Neural progenitor cell (in vitro differentiated cells): ENCODE measurements around the gene CD164. TPM values are rescaled to one million over a fixed set of nuclear protein-coding genes. Genes with fewer than 3 reads are reported as not detected.

Experiments used
- DNase-seq: peaks from one replicate; pipeline ENCODE4 v3.0.0-alpha.2; 2016; ENCODE audit warnings: low spot score
- H2AFZ ChIP-seq: fragments of 200-600 bp; sonication (generic); replicated peaks from 2 replicates; pipeline ENCODE4 v1.6.1; 2016; ENCODE audit warnings: antibody characterized with exemption
- H3F3A ChIP-seq: fragments of 200-600 bp; sonication (generic); 2 replicates; pipeline ENCODE4 v1.6.1; 2016; ENCODE audit warnings: antibody characterized with exemption, low read depth
- H3K27ac ChIP-seq: fragments of 200-600 bp; sonication (generic); 2 replicates; pipeline ENCODE4 v1.5.1; 2016; ENCODE audit warnings: mild to moderate bottlenecking
- H3K27me3 ChIP-seq: fragments of 200-600 bp; sonication (generic); 2 replicates; pipeline ENCODE4 v1.6.1; 2016; ENCODE audit warnings: mild to moderate bottlenecking, moderate library complexity
- H3K36me3 ChIP-seq: fragments of 200-600 bp; sonication (generic); 2 replicates; pipeline ENCODE4 v1.5.1; 2016
- H3K4me1 ChIP-seq: fragments of 200-600 bp; sonication (generic); 2 replicates; pipeline ENCODE4 v1.6.1; 2016; ENCODE audit warnings: mixed run types
- H3K4me2 ChIP-seq: fragments of 200-600 bp; sonication (generic); 2 replicates; pipeline ENCODE4 v1.6.1; 2016
- H3K4me3 ChIP-seq: fragments of 200-600 bp; sonication (generic); 2 replicates; pipeline ENCODE4 v1.5.1; 2016
- H3K79me2 ChIP-seq: fragments of 200-600 bp; sonication (generic); 2 replicates; pipeline ENCODE4 v1.6.1; 2016; ENCODE audit warnings: low read depth
- H3K9ac ChIP-seq: fragments of 200-600 bp; sonication (generic); 2 replicates; pipeline ENCODE4 v1.6.1; 2016
- H3K9me3 ChIP-seq: fragments of 200-600 bp; sonication (generic); 2 replicates; pipeline ENCODE4 v1.5.1; 2016; ENCODE audit warnings: low read depth
- H4K20me1 ChIP-seq: fragments of 200-600 bp; sonication (generic); 2 replicates; pipeline ENCODE4 v1.6.1; 2016; ENCODE audit warnings: low read depth
- H3K27ac Mint-ChIP-seq: 3 replicates; pipeline ENCODE4 v1.8.0; 2021; ENCODE audit warnings: mixed read lengths
- H3K27me3 Mint-ChIP-seq: 2 replicates; pipeline ENCODE4 v1.8.0; 2022; ENCODE audit warnings: low read depth, mild to moderate bottlenecking, inconsistent platforms, moderate library complexity, mixed read lengths; ENCODE audit not compliant: insufficient read depth
- H3K36me3 Mint-ChIP-seq: 3 replicates; pipeline ENCODE4 v1.8.0; 2021; ENCODE audit warnings: mixed read lengths
- H3K4me1 Mint-ChIP-seq: 3 replicates; pipeline ENCODE4 v1.8.0; 2021; ENCODE audit warnings: mixed read lengths
- H3K4me3 Mint-ChIP-seq: 3 replicates; pipeline ENCODE4 v1.8.0; 2021; ENCODE audit warnings: mild to moderate bottlenecking, moderate library complexity, mixed read lengths
- H3K9me3 Mint-ChIP-seq: 3 replicates; pipeline ENCODE4 v1.8.0; 2020; ENCODE audit warnings: mixed read lengths
- CTCF ChIP-seq: fragments of 200-600 bp; sonication (generic); IDR thresholded peaks from 2 replicates; pipeline ENCODE4 v1.5.1; 2017; ENCODE audit warnings: antibody characterized with exemption, mild to moderate bottlenecking
- EZH2 ChIP-seq: fragments of 200-600 bp; sonication (generic); IDR thresholded peaks from 2 replicates; pipeline ENCODE4 v1.6.1; 2017; ENCODE audit warnings: antibody characterized with exemption, mild to moderate bottlenecking, moderate library complexity
- EZH2phosphoT487 ChIP-seq: fragments of 200-600 bp; sonication (generic); IDR thresholded peaks from 2 replicates; pipeline ENCODE4 v1.6.1; 2017; ENCODE audit warnings: antibody characterized with exemption
- total RNA-seq: library from RNA; depleted of rRNA; stranded (reverse); fragments of >200 nt; gene quantifications from 2 replicates; pipeline ENCODE4 v1.2.3, GENCODE V29; 2015; ENCODE audit warnings: low replicate concordance

The CD164 gene
- total RNA-seq, 1 donor from 2014 or later = 197 TPM

- no peak overlapping the region for H3K4me3 Mint-ChIP-seq
- Histone ChIP-seq H3K9ac (no peak overlapping the region), H3K9me3 (no peaks in the 10 kb centered on the region), H3K4me1 (no peaks in the 10 kb centered on the region), H3K4me2 (no peak overlapping the region), H3K27ac (no peak overlapping the region), H3K36me3 (no peaks in the 10 kb centered on the region), H3F3A (no peaks in the 10 kb centered on the region), H3K79me2 (no peaks in the 10 kb centered on the region), H2AFZ (no peak overlapping the region), H3K27me3 (no peaks in the 10 kb centered on the region), H4K20me1 (no peaks in the 10 kb centered on the region), H3K4me3 (no peak overlapping the region)
- no peak for DNase-seq
- peaks cover 15% of the 10 kb centered on the region for H3K36me3 Mint-ChIP-seq
- H3K27ac Mint-ChIP-seq = no peak overlapping the region
- peaks cover 5% of the 10 kb centered on the region for H3K9me3 Mint-ChIP-seq
- no peaks in the 10 kb centered on the region for H3K4me1 Mint-ChIP-seq
- TF ChIP-seq CTCF = no peak
- no peak for TF ChIP-seq EZH2
- no peak for TF ChIP-seq EZH2phosphoT487
- H3K27me3 Mint-ChIP-seq = peaks cover 6% of the 10 kb centered on the region
Measured at GRCh38 chr6:109411034-109411433, 28.8 kb upstream of the CD164 start.

GRCh38 chr6:109406196-109406595 lies 23.9 kb upstream of the CD164 start:
- H3F3A ChIP-seq = peaks cover 8% of the 10 kb centered on the region
- H4K20me1 ChIP-seq = no peaks in the 10 kb centered on the region
- H3K4me2 ChIP-seq = no peak overlapping the region
- no peaks in the 10 kb centered on the region for H3K4me1 Mint-ChIP-seq
- TF ChIP-seq EZH2phosphoT487 = no peak
- TF ChIP-seq CTCF = no peak
- no peak for TF ChIP-seq EZH2
- no peak overlapping the region for H3K27ac Mint-ChIP-seq
- no peak for DNase-seq
- H3K4me1 ChIP-seq = peaks cover 25% of the 10 kb centered on the region
- no peaks in the 10 kb centered on the region for H3K79me2 ChIP-seq
- no peaks in the 10 kb centered on the region for H3K27me3 ChIP-seq
- no peak overlapping the region for H3K4me3 Mint-ChIP-seq
- no peaks in the 10 kb centered on the region for H3K9me3 ChIP-seq
- peaks cover 2% of the 10 kb centered on the region for H3K36me3 Mint-ChIP-seq
- no peak overlapping the region for H2AFZ ChIP-seq
- no peak overlapping the region for H3K4me3 ChIP-seq
- no peak overlapping the region for H3K27ac ChIP-seq
- peaks cover 2% of the 10 kb centered on the region for H3K27me3 Mint-ChIP-seq
- no peaks in the 10 kb centered on the region for H3K36me3 ChIP-seq
- H3K9me3 Mint-ChIP-seq = no peaks in the 10 kb centered on the region
- no peak overlapping the region for H3K9ac ChIP-seq

GRCh38 chr6:109397020-109397419 lies 14.8 kb upstream of the CD164 start:
- Histone ChIP-seq H4K20me1 (no peaks in the 10 kb centered on the region), H2AFZ (no peak overlapping the region), H3K36me3 (no peaks in the 10 kb centered on the region), H3F3A (no peaks in the 10 kb centered on the region), H3K9me3 (no peaks in the 10 kb centered on the region), H3K9ac (no peak overlapping the region), H3K27ac (no peak overlapping the region), H3K79me2 (no peaks in the 10 kb centered on the region), H3K4me3 (no peak overlapping the region), H3K27me3 (no peaks in the 10 kb centered on the region), H3K4me1 (peaks cover under 1% of the 10 kb centered on the region), H3K4me2 (no peak overlapping the region)
- H3K4me3 Mint-ChIP-seq = no peak overlapping the region
- H3K4me1 Mint-ChIP-seq = no peaks in the 10 kb centered on the region
- peaks cover 1% of the 10 kb centered on the region for H3K36me3 Mint-ChIP-seq
- no peak overlapping the region for H3K27ac Mint-ChIP-seq
- peaks cover 3% of the 10 kb centered on the region for H3K27me3 Mint-ChIP-seq
- DNase-seq = no peak
- TF ChIP-seq EZH2 (no peak), CTCF (peak; percentile 33), EZH2phosphoT487 (no peak)
- no peaks in the 10 kb centered on the region for H3K9me3 Mint-ChIP-seq
